ENCODE results near the gene LAMA5.

LAMA5 gene

DNA sequence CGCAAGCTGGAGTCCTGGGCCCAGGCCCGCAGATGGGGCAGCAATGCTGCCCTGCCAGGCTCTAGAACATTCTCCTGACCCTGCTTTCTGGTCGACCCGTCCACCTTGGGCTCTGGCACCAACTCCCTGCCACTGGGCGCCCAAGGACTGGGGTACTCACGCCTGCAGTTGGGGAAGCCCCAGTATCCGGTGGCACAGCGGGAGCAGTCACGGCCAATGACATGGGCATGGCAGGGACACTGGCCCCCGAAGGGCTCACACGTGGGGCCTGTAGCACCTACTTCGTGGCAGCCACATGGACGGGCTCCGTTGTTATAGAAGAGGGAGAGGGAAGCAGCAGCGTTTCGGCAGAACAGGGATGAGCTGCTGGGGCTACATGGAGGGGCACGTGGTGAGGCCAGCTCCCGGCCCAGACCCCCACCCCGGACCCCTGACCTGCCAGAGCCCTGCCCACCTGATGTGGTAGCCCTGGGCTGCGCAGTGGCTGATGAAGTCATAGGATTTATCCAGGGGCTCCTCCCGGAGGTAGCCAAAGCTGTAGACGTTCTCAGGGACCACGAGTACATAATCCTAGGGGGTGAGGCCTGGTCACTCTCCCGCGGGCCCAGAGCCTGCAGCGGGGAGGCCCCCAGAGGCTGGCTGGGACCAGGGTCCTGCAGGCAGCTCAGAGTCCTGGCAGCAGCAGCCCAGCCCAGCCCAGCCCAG, 38.3 kb downstream of the LAMA5 start:
- no peak overlapping the region for H2BK5ac ChIP-seq (ENCODE audit: low read length)
- H2BK15ac ChIP-seq (replicated peaks; ENCODE audit: low read depth): no peak overlapping the region
- no peak overlapping the region for H3K27ac ChIP-seq (ENCODE audit: low read depth, low read length)
- H3K36me3 ChIP-seq (ENCODE audit: control insufficient read depth, insufficient read depth, low read length): peaks cover 1% of the 10 kb centered on the region
- no peak overlapping the region for H2AK5ac ChIP-seq (ENCODE audit: low read length)
- no peak overlapping the region for H3K4ac ChIP-seq (ENCODE audit: low read depth, low read length)
- H3K9ac ChIP-seq (ENCODE audit: low read length): no peak overlapping the region
- no peaks in the 10 kb centered on the region for H3K79me2 ChIP-seq (ENCODE audit: control insufficient read depth, insufficient read depth, low read length)
- H3K4me1 ChIP-seq (ENCODE audit: control insufficient read depth, low read depth, low read length): no peaks in the 10 kb centered on the region
- DNase-seq: no peak
- WGBS (ENCODE audit: extremely low coverage, insufficient coverage, low lambda C conversion rate): no CpG with 5 or more reads among the region's 26 CpGs
- H3K56ac ChIP-seq (ENCODE audit: low read length): no peak overlapping the region
- H2BK120ac ChIP-seq (ENCODE audit: low read depth, low read length): no peak overlapping the region
- H3K4me2 ChIP-seq (ENCODE audit: low read length): no peak overlapping the region
- no peak overlapping the region for H3K4me3 ChIP-seq (ENCODE audit: low read length)
- H4K5ac ChIP-seq (ENCODE audit: low read length): no peak overlapping the region
- H3K27me3 ChIP-seq (ENCODE audit: insufficient read depth, low read length, poor library complexity): no peaks in the 10 kb centered on the region
- no peak overlapping the region for H3K18ac ChIP-seq (ENCODE audit: low read length)
- no peaks in the 10 kb centered on the region for H3K79me1 ChIP-seq (ENCODE audit: low read length)
- H4K8ac ChIP-seq (ENCODE audit: low read depth, low read length): no peak overlapping the region
- H3K23ac ChIP-seq (ENCODE audit: low read length): no peak overlapping the region

DNA sequence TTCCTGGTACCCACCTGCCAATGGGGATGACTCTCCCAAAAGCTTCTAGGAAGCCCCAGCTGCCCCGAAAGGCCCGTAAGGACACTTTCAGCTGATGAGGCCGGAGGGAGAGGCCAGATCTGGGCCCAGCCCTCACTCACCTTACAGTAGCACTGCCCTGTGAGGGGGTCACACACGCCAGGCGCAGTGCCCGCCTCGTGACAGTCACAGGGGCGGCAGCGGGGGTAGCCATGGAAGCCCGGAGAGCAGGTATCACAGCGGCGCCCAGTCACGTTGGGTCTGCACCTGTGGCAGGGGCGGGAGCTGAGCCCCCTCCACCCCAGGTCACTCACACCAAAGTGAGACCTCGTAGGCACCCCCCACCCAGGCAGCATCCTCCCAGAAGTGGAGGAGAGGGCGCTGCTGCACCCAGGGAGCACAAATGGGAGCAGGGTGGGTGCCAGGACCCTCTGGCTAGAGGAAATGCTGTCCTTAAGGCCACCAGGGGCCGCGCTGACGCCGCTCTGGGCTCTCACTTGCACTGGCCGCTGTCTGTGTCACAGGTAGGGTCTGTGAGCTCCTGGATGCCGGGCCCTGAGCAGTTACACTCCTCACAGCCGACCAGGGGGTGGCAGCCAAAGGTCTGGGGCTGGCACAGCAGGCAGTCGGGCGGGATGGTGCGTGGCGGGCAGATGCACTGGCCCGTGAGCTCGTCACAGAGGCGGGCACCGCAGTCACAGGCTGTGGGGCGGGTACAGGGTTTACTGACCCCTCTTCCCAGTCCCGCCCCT, 39.2 kb downstream of the LAMA5 start:
- peaks cover 1% of the 10 kb centered on the region for H3K36me3 ChIP-seq (ENCODE audit: control insufficient read depth, insufficient read depth, low read length)

DNA sequence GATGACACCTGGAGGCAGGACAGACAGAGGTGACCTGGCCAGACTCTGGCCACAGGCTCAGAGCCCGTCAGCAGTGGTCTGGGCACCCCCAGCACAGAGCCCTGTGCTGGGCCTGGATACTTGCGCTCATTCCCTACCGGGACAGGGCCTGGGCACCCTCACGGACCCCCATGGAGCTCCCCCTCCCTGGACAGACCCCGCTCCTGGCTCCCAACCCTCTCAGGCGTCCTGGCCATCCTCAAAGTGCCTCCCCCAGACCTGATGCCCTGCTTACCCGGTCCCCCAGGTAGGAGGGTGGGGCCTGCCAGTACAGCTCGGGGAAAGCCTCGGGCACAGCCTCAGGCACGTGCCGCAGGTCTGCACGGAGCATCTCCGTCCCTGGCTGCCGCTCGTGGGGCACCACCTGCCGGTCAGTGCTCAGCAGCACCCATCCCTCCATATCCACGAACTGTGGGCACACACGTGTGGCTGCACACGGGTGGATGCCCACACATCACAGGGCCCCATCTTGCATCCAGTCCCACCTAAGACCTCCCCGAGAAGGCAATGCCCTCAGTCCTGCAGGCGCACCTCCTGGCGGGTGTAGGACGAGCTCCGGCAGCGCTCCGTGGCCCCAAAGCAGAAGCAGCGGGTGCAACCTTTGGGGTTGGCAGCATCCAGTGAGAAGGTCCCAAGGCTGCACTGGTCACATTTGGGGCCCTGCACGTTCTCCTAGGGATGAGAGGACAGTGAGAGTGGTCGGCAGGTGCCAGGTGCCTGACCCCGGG, 40.0 kb downstream of the LAMA5 start:
- Histone ChIP-seq H3K4me3 (ENCODE audit: low read length) (no peak overlapping the region), H3K4me1 (ENCODE audit: control insufficient read depth, low read depth, low read length) (no peaks in the 10 kb centered on the region), H3K79me1 (ENCODE audit: low read length) (no peaks in the 10 kb centered on the region), H3K27ac (ENCODE audit: low read depth, low read length) (no peak overlapping the region), H3K4ac (ENCODE audit: low read depth, low read length) (no peak overlapping the region), H3K23ac (ENCODE audit: low read length) (no peak overlapping the region), H4K8ac (ENCODE audit: low read depth, low read length) (no peak overlapping the region), H3K36me3 (ENCODE audit: control insufficient read depth, insufficient read depth, low read length) (peaks cover 1% of the 10 kb centered on the region), H3K56ac (ENCODE audit: low read length) (no peak overlapping the region), H3K9ac (ENCODE audit: low read length) (no peak overlapping the region), H3K4me2 (ENCODE audit: low read length) (no peak overlapping the region), H3K18ac (ENCODE audit: low read length) (no peak overlapping the region), H4K5ac (ENCODE audit: low read length) (no peak overlapping the region), H3K27me3 (ENCODE audit: insufficient read depth, low read length, poor library complexity) (no peaks in the 10 kb centered on the region), H2BK5ac (ENCODE audit: low read length) (no peak overlapping the region), H2AK5ac (ENCODE audit: low read length) (no peak overlapping the region), H2BK120ac (ENCODE audit: low read depth, low read length) (no peak overlapping the region), H3K79me2 (ENCODE audit: control insufficient read depth, insufficient read depth, low read length) (no peaks in the 10 kb centered on the region), H2BK15ac (replicated peaks; ENCODE audit: low read depth) (no peak overlapping the region)
- DNase-seq: no peak
- no CpG with 5 or more reads among the region's 30 CpGs for WGBS (ENCODE audit: extremely low coverage, insufficient coverage, low lambda C conversion rate)

More for the DNA sequence above, 39.2 kb downstream of the LAMA5 start:
- no peak overlapping the region for H4K8ac ChIP-seq (ENCODE audit: low read depth, low read length)
- H2BK120ac ChIP-seq (ENCODE audit: low read depth, low read length): no peak overlapping the region
- no peak overlapping the region for H4K5ac ChIP-seq (ENCODE audit: low read length)
- H3K18ac ChIP-seq (ENCODE audit: low read length): no peak overlapping the region
- H2AK5ac ChIP-seq (ENCODE audit: low read length): no peak overlapping the region
- WGBS (ENCODE audit: extremely low coverage, insufficient coverage, low lambda C conversion rate): no CpG with 5 or more reads among the region's 33 CpGs
- H3K4me1 ChIP-seq (ENCODE audit: control insufficient read depth, low read depth, low read length): no peaks in the 10 kb centered on the region
- no peak overlapping the region for H3K4me3 ChIP-seq (ENCODE audit: low read length)
- H3K9ac ChIP-seq (ENCODE audit: low read length): no peak overlapping the region
- no peak overlapping the region for H3K4me2 ChIP-seq (ENCODE audit: low read length)
- H2BK5ac ChIP-seq (ENCODE audit: low read length): no peak overlapping the region
- no peak for DNase-seq
- no peaks in the 10 kb centered on the region for H3K79me1 ChIP-seq (ENCODE audit: low read length)
- H3K27me3 ChIP-seq (ENCODE audit: insufficient read depth, low read length, poor library complexity): no peaks in the 10 kb centered on the region
- no peak overlapping the region for H3K27ac ChIP-seq (ENCODE audit: low read depth, low read length)
- no peak overlapping the region for H3K4ac ChIP-seq (ENCODE audit: low read depth, low read length)
- H3K23ac ChIP-seq (ENCODE audit: low read length): no peak overlapping the region
- H3K56ac ChIP-seq (ENCODE audit: low read length): no peak overlapping the region
- no peaks in the 10 kb centered on the region for H3K79me2 ChIP-seq (ENCODE audit: control insufficient read depth, insufficient read depth, low read length)
- no peak overlapping the region for H2BK15ac ChIP-seq (replicated peaks; ENCODE audit: low read depth)

DNA sequence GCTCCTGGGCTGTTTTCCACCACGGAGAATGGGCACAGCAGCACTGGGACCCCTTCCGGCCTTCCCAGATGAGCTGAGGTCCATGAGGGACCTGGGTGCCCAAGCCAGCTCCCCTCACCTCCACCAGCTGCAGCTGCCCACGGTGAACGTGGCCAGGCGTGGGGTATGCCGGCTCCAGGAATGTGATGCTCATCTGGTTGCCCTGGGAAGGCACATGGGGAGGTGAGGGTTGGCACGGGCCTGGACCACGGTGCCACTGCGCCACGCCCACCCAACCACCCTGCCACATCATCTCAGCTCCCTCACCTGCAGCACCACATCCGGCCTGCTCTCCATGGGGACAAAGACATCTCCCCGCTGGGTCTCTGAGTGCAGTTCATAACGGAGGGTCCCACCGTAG, 40.6 kb downstream of the LAMA5 start:
- Histone ChIP-seq H3K4me3 (ENCODE audit: low read length) (no peak overlapping the region), H3K36me3 (ENCODE audit: control insufficient read depth, insufficient read depth, low read length) (peaks cover 3% of the 10 kb centered on the region)
- no CpG with 5 or more reads among the region's 14 CpGs for WGBS (ENCODE audit: extremely low coverage, insufficient coverage, low lambda C conversion rate)

DNA sequence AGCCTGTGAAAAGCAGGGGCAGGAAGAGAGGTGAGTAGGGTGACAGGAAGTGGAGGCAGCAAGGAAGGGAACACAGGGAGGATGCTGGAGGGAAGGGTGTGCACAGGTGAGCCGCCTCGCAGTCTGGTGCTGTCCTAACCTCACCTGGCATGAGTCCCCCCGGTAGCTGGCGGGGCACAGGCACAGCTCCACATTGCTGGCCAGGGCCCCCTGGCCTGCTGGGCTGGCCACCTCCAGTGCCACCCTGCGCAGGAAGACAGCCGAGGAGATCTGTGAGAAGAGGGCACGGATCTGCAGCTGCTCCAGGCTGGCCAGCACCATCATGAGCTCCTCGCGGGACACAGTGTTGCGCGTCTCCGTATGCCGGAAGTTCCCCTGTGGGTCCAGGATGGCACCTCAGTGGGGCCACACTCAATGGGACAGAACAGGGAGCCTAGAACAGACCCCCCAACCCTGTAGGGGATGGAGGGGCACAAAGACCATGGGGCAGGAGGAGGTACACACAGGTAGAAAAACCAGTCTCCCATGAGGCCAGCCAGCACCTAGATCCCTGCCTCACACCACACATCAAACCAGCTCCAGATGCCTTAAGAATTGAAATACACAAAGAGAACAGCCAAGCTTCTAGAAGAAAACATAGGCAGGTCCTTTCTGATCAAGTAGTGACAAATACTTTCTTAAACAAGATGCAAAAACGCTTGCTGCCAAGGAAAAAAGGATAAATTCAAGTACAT, 41.8 kb downstream of the LAMA5 start:
- no peaks in the 10 kb centered on the region for H3K79me2 ChIP-seq (ENCODE audit: control insufficient read depth, insufficient read depth, low read length)
- no peak overlapping the region for H4K8ac ChIP-seq (ENCODE audit: low read depth, low read length)
- no peak overlapping the region for H3K4ac ChIP-seq (ENCODE audit: low read depth, low read length)
- no peak overlapping the region for H3K27ac ChIP-seq (ENCODE audit: low read depth, low read length)
- no peaks in the 10 kb centered on the region for H3K27me3 ChIP-seq (ENCODE audit: insufficient read depth, low read length, poor library complexity)
- no peak overlapping the region for H2AK5ac ChIP-seq (ENCODE audit: low read length)
- H2BK15ac ChIP-seq (replicated peaks; ENCODE audit: low read depth): no peak overlapping the region
- H3K79me1 ChIP-seq (ENCODE audit: low read length): no peaks in the 10 kb centered on the region
- H3K18ac ChIP-seq (ENCODE audit: low read length): no peak overlapping the region
- H3K4me3 ChIP-seq (ENCODE audit: low read length): no peak overlapping the region
- H4K5ac ChIP-seq (ENCODE audit: low read length): no peak overlapping the region
- no peaks in the 10 kb centered on the region for H3K4me1 ChIP-seq (ENCODE audit: control insufficient read depth, low read depth, low read length)
- no peak overlapping the region for H3K56ac ChIP-seq (ENCODE audit: low read length)
- H2BK120ac ChIP-seq (ENCODE audit: low read depth, low read length): no peak overlapping the region
- no peak overlapping the region for H3K4me2 ChIP-seq (ENCODE audit: low read length)
- H2BK5ac ChIP-seq (ENCODE audit: low read length): no peak overlapping the region
- DNase-seq: no peak
- WGBS (ENCODE audit: extremely low coverage, insufficient coverage, low lambda C conversion rate): no CpG with 5 or more reads among the region's 14 CpGs
- peaks cover 3% of the 10 kb centered on the region for H3K36me3 ChIP-seq (ENCODE audit: control insufficient read depth, insufficient read depth, low read length)
- no peak overlapping the region for H3K23ac ChIP-seq (ENCODE audit: low read length)
- H3K9ac ChIP-seq (ENCODE audit: low read length): no peak overlapping the region

More for the DNA sequence above, 40.6 kb downstream of the LAMA5 start:
- Histone ChIP-seq H3K4me2 (ENCODE audit: low read length) (no peak overlapping the region), H2BK5ac (ENCODE audit: low read length) (no peak overlapping the region), H4K5ac (ENCODE audit: low read length) (no peak overlapping the region), H3K27ac (ENCODE audit: low read depth, low read length) (no peak overlapping the region), H4K8ac (ENCODE audit: low read depth, low read length) (no peak overlapping the region), H3K4ac (ENCODE audit: low read depth, low read length) (no peak overlapping the region), H3K56ac (ENCODE audit: low read length) (no peak overlapping the region), H3K27me3 (ENCODE audit: insufficient read depth, low read length, poor library complexity) (no peaks in the 10 kb centered on the region), H3K23ac (ENCODE audit: low read length) (no peak overlapping the region), H3K18ac (ENCODE audit: low read length) (no peak overlapping the region), H2BK120ac (ENCODE audit: low read depth, low read length) (no peak overlapping the region), H3K4me1 (ENCODE audit: control insufficient read depth, low read depth, low read length) (no peaks in the 10 kb centered on the region), H2BK15ac (replicated peaks; ENCODE audit: low read depth) (no peak overlapping the region), H3K79me1 (ENCODE audit: low read length) (no peaks in the 10 kb centered on the region), H3K9ac (ENCODE audit: low read length) (no peak overlapping the region), H2AK5ac (ENCODE audit: low read length) (no peak overlapping the region), H3K79me2 (ENCODE audit: control insufficient read depth, insufficient read depth, low read length) (no peaks in the 10 kb centered on the region)
- no peak for DNase-seq
